NT2/D1 (cell line): ENCODE measurements around the gene TNFRSF21.

Experiments used
- YY1 ChIP-seq: IDR thresholded peaks from 2 replicates; pipeline ENCODE4 v1.6.1; 2011; ENCODE audit not compliant: insufficient read length, insufficient read depth
- ZNF274 ChIP-seq: IDR thresholded peaks from 2 replicates; pipeline ENCODE4 v1.6.1; 2011; ENCODE audit warnings: mild to moderate bottlenecking, low read depth, low read length

- TF ChIP-seq YY1, result no peak
- TF ChIP-seq ZNF274, result no peak
Measured at GRCh38 chr6:47336334-47336733, 26.6 kb upstream of the TNFRSF21 start.
